Ovary (tissue), 9 donors: Measurements from ENCODE around the gene OTOS. TPM values are rescaled to one million over a fixed set of nuclear protein-coding genes. Genes with fewer than 3 reads are reported as not detected.

Experiments
- DNase-seq, 5 donors: peaks; one replicate each; pipeline ENCODE4 v3.0.0-alpha.2; 2019 to 2020
- H3K27ac ChIP-seq, 2 donors: fragments of 200-600 bp; one replicate each; pipeline versions ENCODE4 v1.5.1 to v1.8.0; 2019 to 2022
- H3K27me3 ChIP-seq: fragments of 200-600 bp; one replicate; pipeline ENCODE4 v1.8.0; 2022
- H3K36me3 ChIP-seq: fragments of 200-600 bp; sonication (generic); one replicate; pipeline ENCODE4 v1.5.1; 2019
- H3K4me1 ChIP-seq: one replicate; pipeline ENCODE4 v1.8.1; 2013; ENCODE audit warnings: mild to moderate bottlenecking, moderate library complexity; ENCODE audit not compliant: insufficient read depth
- H3K4me3 ChIP-seq: fragments of 200-600 bp; sonication (generic); one replicate; pipeline ENCODE4 v1.5.1; 2017
- H3K9me3 ChIP-seq, 2 donors: fragments of 200-600 bp in 1 of 2; sonication (generic) in 1 of 2; one replicate each; pipeline versions ENCODE4 v1.5.1 to v1.8.1; 2013 to 2019; ENCODE audit warnings: mild to moderate bottlenecking in 1 of 2, moderate library complexity in 1 of 2
- CTCF ChIP-seq, 3 donors: fragments of 450-650 bp in 2 of 3; fragments of 200-600 bp in 1 of 3; IDR thresholded peaks; one replicate each; pipeline versions ENCODE4 v1.5.1 to v1.8.0; 2016 to 2022; ENCODE audit warnings: antibody characterized with exemption in 3 of 3, mild to moderate bottlenecking in 1 of 3
- EP300 ChIP-seq: sonication (generic); formaldehyde crosslinking; IDR thresholded peaks from one replicate; pipeline ENCODE4 v1.6.1; 2017; ENCODE audit warnings: antibody characterized with exemption
- POLR2A ChIP-seq: fragments of 450-650 bp; IDR thresholded peaks from one replicate; pipeline ENCODE4 v1.6.1; 2017; ENCODE audit warnings: antibody characterized with exemption, mild to moderate bottlenecking, moderate library complexity
- WGBS, 3 donors: extraction: QIAGEN DNeasy Blood & Tissue Kit in 1 of 3; methylation state at CpG; one replicate each; pipeline versions ENCODE4 v1.1.5 to v1.1.7; 2013 to 2017; 5-methylcytosine and 5-hydroxymethylcytosine counted together
- intact Hi-C, 4 donors: fragments of 100-400 bp; cut with DNase I; formaldehyde crosslinking; loops; one replicate each; pipeline versions ENCODE4 v1.11.0 to v1.15.1; 2022 to 2023
- polyA plus RNA-seq, 2 donors: library from polyadenylated mRNA; stranded (reverse); fragments of 200-250 nt in 1 of 2; fragments of 350-450 nt in 1 of 2; fragmentation: Illumina TruSeq in 1 of 2; extraction: RNeasy Lipid Tissue Mini Kit (QIAGEN cat#74804) in 1 of 2; gene quantifications; one replicate each; pipeline ENCODE4 v1.2.3, GENCODE V29; 2013 to 2014
- total RNA-seq, 7 donors: library from RNA; depleted of rRNA in 2 of 7; stranded (reverse); fragments of >200 nt in 2 of 7; fragmentation: NEBNext Ultra II Directional in 3 of 7; extraction: Animal tissue kit (Norgen Biotek cat#: 25700) in 3 of 7; gene quantifications; one replicate each; pipeline versions ENCODE4 v1.1.0 to v1.2.4, GENCODE V29; 2016 to 2023
- donor health status: DM: no; HTN: no; CAD: no; lungs with moderate emphysema.
- donor health status: DM: no; HTN: no; CAD: no.
- donor health status: Bipolar disorder and iron deficiency.
- donor health status: DM: yes; HTN: yes; CAD: no.
- donor health status: DM: no; HTN: no; CAD: no.
- donor health status: DM: yes; HTN: yes; CAD: no.

Gene OTOS
- total and polyA plus RNA-seq, 9 donors = not detected

GRCh38 chr2:240139011-240139441, 1.4 kb downstream of the OTOS start:
- no peak overlapping the region for H3K27ac ChIP-seq
- no peak for TF ChIP-seq EP300
- no peak for TF ChIP-seq POLR2A
- no peak for TF ChIP-seq CTCF (IDR thresholded peaks at IDR 0.05)
- no peaks in the 10 kb centered on the region for H3K36me3 ChIP-seq
- H3K9me3 ChIP-seq = no peaks in the 10 kb centered on the region
- no peak overlapping the region for H3K4me3 ChIP-seq
- intact Hi-C loops = loop anchor here in 1 of 4 donors (10.0 kb wide), 1 partner anchor 1104 kb away; no protein-coding TSS in a partner anchor
- no peaks in the 10 kb centered on the region for H3K27me3 ChIP-seq
- 87 to 88% (median 87%) methylated on average over 15 of the region's 15 CpGs for WGBS, 3 donors
- peaks cover 9% of the 10 kb centered on the region for H3K4me1 ChIP-seq
- peak in 3 of 5 donors; percentile 10 to 14 (median 10) for DNase-seq

DNA sequence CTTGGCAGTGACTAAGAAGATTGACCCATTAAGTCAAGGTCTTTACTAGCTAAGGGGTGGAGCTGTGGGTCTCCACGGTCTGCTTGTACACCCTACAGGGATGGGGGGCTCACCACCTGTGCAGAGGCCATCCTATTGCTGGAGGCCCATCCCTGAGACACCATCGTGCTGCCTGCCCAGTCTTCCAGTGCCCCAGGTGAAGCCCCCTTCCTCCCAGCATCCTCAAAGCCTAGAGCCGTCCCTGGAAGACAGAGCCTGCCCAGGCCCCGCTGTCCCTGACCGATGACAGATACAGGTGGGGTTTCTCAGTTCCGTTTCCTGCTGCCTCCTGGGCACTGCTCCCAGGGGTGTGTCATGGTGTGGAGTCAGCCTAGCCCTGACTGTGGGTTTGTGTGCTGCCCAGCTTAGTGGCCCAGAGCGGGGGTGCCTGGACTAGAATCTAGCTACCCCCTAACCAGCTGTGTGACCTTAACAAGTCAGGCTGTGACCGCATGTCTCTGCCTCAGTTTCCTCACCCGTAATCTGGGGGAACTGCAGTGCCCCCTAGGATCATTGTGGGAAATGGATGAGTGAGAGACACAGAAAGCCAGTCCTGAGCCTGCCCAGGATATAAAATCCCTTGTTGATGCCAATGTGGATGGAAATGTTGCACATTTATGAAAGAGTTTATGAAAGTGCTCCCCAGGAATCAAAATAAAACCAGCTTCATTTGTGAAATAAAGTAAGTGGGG, 2.0 kb downstream of the OTOS start:
- H3K4me1 ChIP-seq = peaks cover 7% of the 10 kb centered on the region
- DNase-seq = peak in 4 of 5 donors; percentile 9 to 32 (median 9)
- WGBS, 3 donors = 68 to 79% (median 78%) methylated on average over 9 of the region's 9 CpGs
- intact Hi-C loops = loop anchor here in 1 of 4 donors (10.0 kb wide), 1 partner anchor 1104 kb away; no protein-coding TSS in a partner anchor
- no peaks in the 10 kb centered on the region for H3K27me3 ChIP-seq
- no peaks in the 10 kb centered on the region for H3K36me3 ChIP-seq
- no peak overlapping the region for H3K27ac ChIP-seq
- no peak for TF ChIP-seq CTCF (IDR thresholded peaks at IDR 0.05)
- no peak for TF ChIP-seq POLR2A
- TF ChIP-seq EP300 = no peak
- H3K4me3 ChIP-seq = no peak overlapping the region
- H3K9me3 ChIP-seq = no peaks in the 10 kb centered on the region

DNA sequence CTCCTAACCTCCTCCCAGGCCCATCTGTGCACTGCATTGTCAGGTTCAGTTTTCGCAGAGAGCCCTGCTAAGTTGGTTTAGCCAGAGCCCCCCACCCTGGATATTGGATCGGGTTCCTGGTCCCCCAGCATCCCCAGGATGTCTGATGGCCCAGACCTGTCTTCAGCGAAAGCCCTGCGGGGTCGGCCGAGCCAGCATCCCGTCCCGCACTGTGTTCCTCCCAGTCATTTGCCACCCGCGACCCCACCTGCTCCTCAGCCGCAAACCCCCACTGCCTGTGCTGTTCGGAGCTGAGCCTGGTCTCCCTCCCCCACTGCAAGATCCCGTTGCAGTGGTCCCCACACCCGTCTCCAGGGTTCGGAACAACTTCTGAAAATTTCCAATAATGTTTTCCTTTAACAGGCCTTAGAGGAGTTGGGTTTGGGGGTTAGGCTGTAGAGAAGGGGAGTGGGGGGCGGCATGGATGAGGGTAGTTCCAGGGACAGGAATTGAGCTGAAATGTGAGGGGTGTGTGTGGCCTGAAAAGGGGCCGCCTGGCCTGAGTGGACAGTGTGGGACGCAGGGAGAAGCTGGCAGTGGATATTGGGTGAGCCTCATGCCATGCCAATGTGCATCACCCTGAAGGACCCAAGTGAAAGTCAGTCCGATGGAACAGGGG, 2.7 kb downstream of the OTOS start:
- Histone ChIP-seq H3K4me3 (no peak overlapping the region), H3K36me3 (no peaks in the 10 kb centered on the region), H3K4me1 (peaks cover 7% of the 10 kb centered on the region), H3K27me3 (no peaks in the 10 kb centered on the region), H3K9me3 (no peaks in the 10 kb centered on the region), H3K27ac (no peak overlapping the region)
- no peak for TF ChIP-seq CTCF (IDR thresholded peaks at IDR 0.05)
- TF ChIP-seq EP300 = no peak
- TF ChIP-seq POLR2A = no peak
- intact Hi-C loops = loop anchor here in 1 of 4 donors (10.0 kb wide), 1 partner anchor 1103 kb away; no protein-coding TSS in a partner anchor
- DNase-seq = peak in 3 of 5 donors; percentile 12 to 23 (median 12)
- 86 to 87% (median 86%) methylated on average over 19 of the region's 19 CpGs for WGBS, 3 donors

- peak in 1 of 5 donors; percentile 10 for DNase-seq
- Histone ChIP-seq H3K27me3 (no peaks in the 10 kb centered on the region), H3K27ac (no peak overlapping the region)
These were observed 3.7 kb downstream of the OTOS start for GRCh38 chr2:240136671-240137292.

More at GRCh38 chr2:240136671-240137292, 3.7 kb downstream of the OTOS start:
- no peak for TF ChIP-seq EP300
- TF ChIP-seq POLR2A = no peak
- no peak for TF ChIP-seq CTCF (IDR thresholded peaks at IDR 0.05)
- intact Hi-C loops = loop anchor here in 1 of 4 donors (10.0 kb wide), 1 partner anchor 1102 kb away; no protein-coding TSS in a partner anchor
- Histone ChIP-seq H3K9me3 (no peaks in the 10 kb centered on the region), H3K4me3 (peak overlapping the region; percentile 100), H3K36me3 (no peaks in the 10 kb centered on the region), H3K4me1 (peaks cover 7% of the 10 kb centered on the region)
- 29 to 36% (median 32%) methylated on average over 36 of the region's 36 CpGs for WGBS, 3 donors
